Breast epithelium (tissue), 3 donors: ENCODE data around the gene DEPDC4.
A peak's percentile ranks its signal among the peaks of the same experiment; 100 is the strongest.

Source experiments
- POLR2A ChIP-seq: fragments of 450-650 bp; IDR thresholded peaks from one replicate; pipeline ENCODE4 v1.6.1; 2016; ENCODE audit warnings: antibody characterized with exemption, mild to moderate bottlenecking, moderate library complexity
- POLR2AphosphoS5 ChIP-seq, 3 donors: sonication (generic); formaldehyde crosslinking; IDR thresholded peaks; one replicate each; pipeline ENCODE4 v1.6.1; 2017; ENCODE audit warnings: antibody characterized with exemption in 3 of 3
- TF ChIP-seq, protein P1 (sequence below), 3 donors: fragments of 450-650 bp; IDR thresholded peaks; one replicate each; pipeline ENCODE4 v1.5.1; 2016 to 2017; ENCODE audit warnings: antibody characterized with exemption in 3 of 3, mild to moderate bottlenecking in 3 of 3, moderate library complexity in 3 of 3

DNA sequence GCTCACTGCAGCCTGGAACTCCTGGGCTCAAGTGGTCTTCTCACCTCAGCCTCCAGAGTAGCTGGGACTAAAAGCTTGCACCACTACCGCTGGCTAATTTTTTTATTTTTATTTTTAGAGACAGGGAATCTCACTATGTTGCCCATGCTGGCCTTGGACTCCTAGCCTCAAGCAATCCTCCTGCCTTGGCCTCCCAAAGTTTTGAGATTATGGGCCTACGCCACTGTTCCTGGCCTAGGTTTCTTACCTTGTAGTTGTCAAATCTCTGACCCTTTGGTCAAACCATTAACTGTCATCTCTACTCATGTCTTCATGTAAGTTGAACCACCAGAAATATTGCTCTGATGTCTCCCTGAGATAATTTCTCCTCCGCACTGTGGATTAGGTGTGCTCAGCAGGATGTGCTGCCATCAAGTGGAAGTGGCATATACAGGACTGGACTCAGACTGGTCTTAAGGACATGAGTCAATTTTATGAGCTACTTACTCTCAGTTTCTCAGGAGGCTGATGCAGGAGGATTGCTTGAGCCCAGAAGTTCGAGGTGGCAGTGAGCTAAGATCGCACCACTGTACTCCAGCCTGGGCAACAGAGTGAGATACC, 37.7 kb downstream of the DEPDC4 start:
- TF ChIP-seq POLR2A = no peak
- TF ChIP-seq, protein P1, sequence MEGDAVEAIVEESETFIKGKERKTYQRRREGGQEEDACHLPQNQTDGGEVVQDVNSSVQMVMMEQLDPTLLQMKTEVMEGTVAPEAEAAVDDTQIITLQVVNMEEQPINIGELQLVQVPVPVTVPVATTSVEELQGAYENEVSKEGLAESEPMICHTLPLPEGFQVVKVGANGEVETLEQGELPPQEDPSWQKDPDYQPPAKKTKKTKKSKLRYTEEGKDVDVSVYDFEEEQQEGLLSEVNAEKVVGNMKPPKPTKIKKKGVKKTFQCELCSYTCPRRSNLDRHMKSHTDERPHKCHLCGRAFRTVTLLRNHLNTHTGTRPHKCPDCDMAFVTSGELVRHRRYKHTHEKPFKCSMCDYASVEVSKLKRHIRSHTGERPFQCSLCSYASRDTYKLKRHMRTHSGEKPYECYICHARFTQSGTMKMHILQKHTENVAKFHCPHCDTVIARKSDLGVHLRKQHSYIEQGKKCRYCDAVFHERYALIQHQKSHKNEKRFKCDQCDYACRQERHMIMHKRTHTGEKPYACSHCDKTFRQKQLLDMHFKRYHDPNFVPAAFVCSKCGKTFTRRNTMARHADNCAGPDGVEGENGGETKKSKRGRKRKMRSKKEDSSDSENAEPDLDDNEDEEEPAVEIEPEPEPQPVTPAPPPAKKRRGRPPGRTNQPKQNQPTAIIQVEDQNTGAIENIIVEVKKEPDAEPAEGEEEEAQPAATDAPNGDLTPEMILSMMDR (IDR thresholded peaks at IDR 0.05) = peak in 1 of 3 donors; percentile 13
- no peak for TF ChIP-seq POLR2AphosphoS5 (IDR thresholded peaks at IDR 0.05)
